GM19035 (cell line): ENCODE results near the gene PSMD1.

Source experiments
- ATAC-seq: cut with Tn5 transposase; IDR thresholded peaks from one replicate; pipeline ENCODE4 v1.9.1; 2021; ENCODE audit not compliant: unreplicated experiment

PSMD1 gene

DNA sequence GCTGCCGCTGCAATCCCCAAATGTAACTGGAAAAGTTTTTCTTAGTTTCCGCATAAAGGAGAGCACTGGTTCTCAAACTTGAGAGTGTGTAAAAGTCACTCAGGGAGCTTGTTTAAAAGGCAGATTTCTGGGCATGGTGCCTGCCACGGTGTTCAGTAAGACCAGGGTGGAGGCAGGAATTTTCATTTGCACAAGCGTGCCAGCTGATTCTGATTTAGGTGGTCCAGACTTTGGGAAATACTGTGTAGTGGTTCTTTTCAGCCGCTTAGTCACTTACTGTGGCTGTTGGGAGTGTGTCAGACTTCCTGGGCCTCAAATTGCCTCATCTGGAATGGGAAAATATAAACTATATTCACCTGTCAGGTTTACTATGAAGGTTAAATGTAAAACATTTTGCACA is 142.6 kb downstream of the PSMD1 start:
- ATAC-seq = no peak

DNA sequence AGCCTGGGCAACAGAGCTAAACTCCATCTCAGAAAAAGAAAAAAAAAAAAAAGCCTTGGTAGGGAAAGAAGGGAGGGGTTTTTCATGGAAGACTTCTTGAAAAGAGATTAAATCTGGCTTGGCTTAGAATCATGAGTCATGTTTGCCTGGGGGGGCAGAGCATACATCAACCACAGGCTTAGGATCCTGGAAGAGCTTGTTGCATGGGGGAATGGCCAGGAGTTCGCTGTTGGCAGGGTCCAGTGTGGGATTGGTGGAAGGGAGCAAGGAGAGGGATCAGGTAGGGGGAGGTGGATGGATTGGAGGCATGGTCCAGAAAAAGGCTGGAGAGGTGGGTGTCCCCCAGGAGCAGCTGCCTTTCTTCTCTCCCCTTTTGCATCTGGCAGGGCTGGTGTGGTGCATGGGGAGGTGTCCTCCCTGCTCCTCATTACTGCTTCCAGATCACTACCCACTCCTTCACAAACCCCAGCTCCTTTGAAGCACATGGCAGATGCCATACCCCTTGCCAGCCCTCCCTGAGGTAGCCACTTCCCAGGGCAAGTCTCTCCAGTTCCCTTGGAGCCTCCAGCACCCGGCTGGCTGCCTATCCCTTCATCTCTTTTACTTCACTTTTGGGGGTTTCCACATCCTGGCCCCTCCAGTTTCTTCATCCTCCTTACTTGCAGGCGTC is 144.3 kb downstream of the PSMD1 start:
- no peak for ATAC-seq

DNA sequence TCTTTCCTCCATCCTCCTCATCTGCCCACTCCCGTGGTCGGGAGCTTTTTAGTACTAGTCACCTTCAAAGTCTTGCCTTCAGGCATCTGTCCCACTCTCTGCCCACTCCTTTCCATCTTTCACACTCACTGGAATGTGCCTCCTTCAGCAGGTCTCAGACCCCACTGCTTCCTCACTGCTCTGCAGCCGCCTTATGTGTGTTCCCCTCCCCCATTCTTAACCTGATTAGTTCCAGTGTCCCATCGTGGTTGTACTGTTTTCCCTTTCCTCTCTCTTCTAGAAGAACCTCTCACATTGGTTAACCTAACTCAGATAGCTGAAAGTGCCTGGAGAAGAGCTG is 144.8 kb downstream of the PSMD1 start:
- ATAC-seq = no peak

DNA sequence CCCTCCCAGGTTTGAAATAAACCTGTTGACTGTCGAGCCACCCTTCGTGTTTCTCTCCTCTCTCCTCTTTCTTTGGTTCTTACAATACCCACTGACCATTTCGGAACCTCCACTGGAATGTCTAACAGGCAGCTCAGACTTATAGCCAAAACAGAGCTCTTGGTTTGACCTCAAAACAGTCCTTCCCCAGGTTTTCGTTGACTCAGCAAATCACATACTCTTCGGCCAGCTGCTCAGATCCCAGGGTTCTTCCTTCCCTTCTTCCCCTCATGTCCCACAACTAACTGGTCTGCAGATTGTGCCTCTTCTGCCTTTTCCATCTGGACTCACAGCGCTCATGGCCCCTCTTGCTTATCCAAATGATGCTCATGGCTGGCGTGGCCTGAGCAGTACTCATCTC is 146.4 kb downstream of the PSMD1 start:
- ATAC-seq = no peak

DNA sequence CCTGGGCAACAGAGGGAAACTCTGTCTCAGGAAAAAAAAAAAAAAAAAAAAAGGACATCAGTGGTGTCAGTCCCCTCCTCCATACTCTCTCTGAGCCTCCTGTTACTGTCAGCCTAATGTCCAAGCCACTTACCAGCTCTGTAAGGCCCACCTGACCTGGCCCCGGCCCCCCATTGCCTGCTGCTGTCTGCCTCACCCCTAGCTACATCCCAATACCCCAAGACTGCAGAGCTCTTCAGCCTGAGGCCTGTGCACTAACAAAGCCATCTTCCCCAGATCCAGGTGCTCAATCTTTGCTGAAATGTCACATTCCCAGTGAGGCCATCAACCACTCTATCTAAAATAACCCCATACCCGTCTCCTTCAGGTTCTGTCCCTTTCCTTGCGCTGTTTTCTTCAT is 147.5 kb downstream of the PSMD1 start:
- no peak for ATAC-seq

DNA sequence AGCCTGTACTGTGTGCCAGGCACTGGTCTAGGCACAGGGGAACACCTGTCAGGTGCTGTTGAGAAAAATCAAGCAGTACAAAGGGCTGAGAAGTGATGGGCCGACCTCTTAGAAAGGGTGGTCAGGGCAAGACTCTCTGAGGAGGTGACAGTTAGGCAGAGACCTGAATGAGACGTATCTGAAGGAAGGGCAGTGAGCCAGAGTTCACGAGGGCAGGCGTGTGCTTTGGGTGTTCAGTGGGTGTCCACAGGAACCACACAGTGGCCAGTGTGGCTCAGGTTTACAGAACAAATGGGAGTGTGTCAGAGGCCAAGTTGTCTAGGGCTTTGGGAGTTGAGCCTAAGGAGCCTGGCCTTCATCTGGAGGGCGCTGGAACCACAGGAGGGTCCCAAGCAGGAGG is 147.9 kb downstream of the PSMD1 start:
- no peak for ATAC-seq

DNA sequence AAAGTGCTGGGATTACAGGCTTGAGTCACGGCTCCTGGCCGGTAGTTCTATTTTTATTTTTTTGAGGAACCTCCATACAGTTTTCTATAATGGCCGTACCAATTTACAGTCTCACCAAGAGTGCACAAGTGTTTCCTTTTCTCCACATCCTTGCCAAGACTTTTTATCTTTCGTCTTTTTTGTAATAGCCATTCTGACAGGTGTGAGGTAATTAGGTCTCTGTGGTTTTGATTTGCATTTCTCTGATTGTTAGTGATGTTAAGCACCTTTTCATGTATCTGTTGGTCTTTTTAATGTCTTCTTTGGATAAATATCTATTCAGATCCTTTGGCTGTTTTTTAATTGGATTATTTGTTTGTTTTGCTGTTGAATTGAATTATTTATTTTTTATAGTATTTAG is 151.1 kb downstream of the PSMD1 start:
- ATAC-seq = no peak

DNA sequence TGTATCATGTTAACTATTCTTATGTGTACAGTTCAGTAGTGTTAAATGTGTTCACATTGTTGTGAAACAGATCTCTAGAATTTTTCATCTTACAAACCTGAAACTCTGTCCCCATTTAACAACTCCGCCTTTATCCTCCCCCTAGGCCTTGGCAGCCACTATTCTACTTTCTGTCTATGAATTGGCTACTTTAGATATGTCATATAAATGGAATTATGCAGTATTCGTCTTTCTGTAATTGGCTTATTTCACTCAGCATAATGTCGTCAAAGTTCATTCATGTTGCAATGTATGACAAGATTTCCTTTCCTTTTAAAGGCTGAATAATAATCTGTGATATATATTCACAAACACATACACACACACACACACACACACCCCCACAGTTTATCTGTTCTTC is 154.1 kb downstream of the PSMD1 start:
- ATAC-seq = no peak

DNA sequence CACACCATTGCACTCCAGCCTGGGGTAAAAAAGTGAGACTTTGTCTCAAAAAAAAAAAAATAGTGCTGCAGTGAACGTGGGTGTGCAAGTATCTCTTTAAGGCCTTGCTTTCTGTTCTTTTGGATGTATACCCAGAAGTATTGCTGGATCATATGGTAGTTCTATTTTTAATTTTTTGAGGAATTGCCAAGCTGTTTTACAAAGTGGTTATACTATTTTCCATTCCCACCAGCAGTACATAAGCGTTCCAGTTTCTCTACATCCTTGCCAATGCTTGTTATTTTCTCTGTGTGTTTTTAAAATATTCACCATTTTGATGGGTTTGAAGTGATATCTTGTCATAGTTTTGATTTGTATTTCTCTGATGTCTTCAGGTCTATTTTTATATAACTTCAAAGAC is 154.8 kb downstream of the PSMD1 start:
- no peak for ATAC-seq

DNA sequence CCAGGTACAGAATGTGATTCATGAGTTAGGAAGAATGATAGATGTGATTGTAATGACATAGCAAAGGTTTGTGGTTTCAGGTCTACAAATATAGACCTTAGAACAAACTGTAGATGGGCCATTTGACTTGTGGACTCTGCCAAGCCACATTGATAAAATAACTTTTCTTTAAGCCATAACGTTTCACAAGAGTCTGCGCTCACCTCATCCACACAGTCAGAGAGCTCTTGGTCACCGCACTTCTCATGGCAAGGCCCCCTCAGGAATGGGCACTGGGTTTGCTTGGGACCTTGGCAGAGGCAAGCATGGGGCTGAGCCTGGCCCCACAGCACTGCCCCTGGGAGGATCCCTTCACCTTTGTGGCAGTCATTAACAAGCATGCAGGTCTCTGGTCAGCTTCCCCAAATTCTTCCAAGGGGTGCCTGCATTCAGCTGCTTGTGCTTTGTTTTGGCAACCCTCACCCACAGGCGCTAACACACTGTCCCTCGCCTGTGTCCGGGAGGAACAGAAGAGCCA is 155.7 kb downstream of the PSMD1 start:
- ATAC-seq = no peak

DNA sequence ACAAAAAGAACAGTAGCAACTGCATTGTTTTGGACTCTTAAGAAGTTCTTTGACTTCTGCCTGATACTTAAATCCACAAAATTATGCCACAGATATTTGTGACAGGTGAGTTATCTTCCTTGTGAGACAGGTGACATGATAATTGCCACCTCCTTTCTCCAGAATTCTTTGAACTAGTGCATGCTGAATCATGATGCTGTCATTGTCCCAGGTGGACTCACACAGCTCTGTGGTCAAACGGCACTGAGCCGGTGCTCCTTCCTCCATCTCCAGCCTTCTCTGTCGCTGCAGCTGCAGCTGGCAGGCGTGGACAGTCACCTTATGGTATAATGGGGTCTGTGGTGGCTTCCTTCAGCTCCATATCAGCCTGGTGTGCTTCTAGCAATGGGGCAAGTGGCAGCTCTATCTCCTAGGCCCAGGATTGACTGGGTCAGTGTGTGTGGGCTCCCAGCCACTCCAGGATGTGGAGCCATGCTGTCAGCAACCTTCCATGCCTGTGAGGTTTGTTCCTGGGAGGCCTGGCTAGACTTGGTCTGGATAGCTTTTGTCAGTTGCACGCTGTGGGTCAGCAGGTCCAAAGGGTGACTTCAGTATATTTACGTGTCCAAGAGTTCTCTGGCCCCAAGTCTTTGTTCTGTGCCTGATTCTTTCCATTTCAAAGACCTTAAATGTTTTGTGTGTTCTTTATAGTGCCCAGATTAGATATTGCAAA is 157.4 kb downstream of the PSMD1 start:
- no peak for ATAC-seq

DNA sequence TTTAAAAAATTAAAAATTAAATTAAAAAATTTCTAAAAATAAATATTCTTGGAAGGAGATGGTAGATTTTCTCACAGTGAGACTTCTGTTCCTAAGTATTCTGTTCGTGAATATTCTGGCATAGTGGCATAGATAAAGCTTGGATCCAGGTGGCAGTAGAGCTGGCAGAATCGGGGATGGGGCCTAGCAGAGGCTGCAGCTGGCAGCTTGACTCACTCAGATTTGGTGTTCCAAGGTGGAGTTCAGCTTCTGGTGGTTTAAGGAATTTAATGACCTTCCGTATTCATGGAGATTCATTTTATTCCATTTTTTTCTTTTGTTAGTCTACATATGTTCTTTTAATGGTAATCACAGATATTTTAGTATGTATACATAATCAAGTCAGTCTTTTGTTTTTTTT is 161.7 kb downstream of the PSMD1 start:
- no peak for ATAC-seq

DNA sequence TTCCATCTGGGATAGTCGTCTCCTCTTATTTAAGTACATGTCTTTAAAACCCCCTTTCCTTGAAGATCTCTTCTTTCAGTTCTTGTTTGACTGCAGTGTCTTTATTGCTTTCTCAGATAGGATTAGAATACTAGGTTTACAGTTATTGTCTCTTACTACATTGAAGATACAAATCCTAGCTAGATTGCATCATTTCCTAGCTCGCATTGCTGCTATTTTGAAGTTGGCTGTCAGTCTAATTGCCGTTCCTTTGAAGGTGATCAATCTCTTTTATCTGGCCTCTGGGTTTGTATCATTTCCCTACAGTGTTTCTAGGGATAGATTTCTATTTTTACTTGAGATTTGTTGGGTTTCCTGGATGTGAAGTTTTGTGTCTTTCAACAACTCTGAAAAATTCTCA is 162.6 kb downstream of the PSMD1 start:
- ATAC-seq = no peak

DNA sequence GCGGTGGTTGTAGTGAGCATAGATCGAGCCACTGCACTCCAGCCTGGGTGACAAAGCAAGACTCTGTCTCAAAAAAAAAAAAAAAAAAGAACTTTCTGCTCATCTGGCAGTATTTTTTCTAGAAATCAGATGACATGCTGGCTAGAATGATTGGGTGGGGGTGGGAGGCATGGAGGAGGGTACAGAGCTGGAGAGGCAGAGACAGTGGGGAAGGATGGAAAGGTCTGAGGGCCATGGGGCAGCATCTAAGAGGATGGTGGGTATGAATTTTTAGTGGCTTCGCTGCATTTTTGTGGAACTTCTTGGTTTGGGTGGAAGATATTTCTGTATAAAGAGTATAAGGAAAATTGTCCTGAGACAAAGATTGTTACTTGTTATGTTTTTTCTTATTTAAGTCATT is 165.1 kb downstream of the PSMD1 start:
- no peak for ATAC-seq
